Activated naive CD4-positive, alpha-beta T cell treated with anti-CD3 and anti-CD28 coated beads, Interleukin-2, amount 50 U/mL, for 24 hours (primary cell): ENCODE data around the gene FHOD3.
"Not testable (repeated sequence)": the region's sequence is repeated elsewhere in the genome, so short reads cannot be mapped to it uniquely, and the experiment has no call there.

Experiments
- H3K27ac Mint-ChIP-seq: one replicate; pipeline ENCODE4 v1.8.0; 2021; ENCODE audit warnings: mild to moderate bottlenecking, mixed read lengths
- H3K27me3 Mint-ChIP-seq: one replicate; pipeline ENCODE4 v1.8.0; 2021; ENCODE audit warnings: mixed read lengths
- H3K36me3 Mint-ChIP-seq: one replicate; pipeline ENCODE4 v1.8.0; 2021; ENCODE audit warnings: mixed read lengths
- H3K4me1 Mint-ChIP-seq: one replicate; pipeline ENCODE4 v1.8.0; 2021; ENCODE audit warnings: mixed read lengths
- H3K4me3 Mint-ChIP-seq: one replicate; pipeline ENCODE4 v1.8.0; 2021; ENCODE audit warnings: mild to moderate bottlenecking, mixed read lengths
- H3K9me3 Mint-ChIP-seq: one replicate; pipeline ENCODE4 v1.8.0; 2021; ENCODE audit warnings: mixed read lengths

The FHOD3 gene

DNA sequence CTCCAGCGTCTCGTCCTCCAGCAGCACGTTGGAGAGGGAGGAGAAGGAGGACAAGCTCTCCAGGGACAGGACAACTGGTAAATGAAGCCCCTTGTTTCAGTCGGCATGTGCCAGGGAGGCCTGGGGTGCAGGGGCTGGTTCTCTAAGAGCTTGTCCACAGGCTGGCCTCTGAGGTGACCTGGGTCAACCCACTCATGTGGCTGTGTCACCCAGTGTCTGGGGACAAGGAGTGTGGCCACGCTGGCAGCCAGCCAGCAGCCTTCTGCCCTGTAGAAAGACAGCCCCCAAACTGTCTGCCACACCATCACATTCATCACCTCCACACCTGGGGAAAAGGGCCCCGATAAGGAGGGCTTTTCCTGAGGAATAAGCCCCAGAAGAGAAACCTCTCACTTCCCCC lies 411.8 kb downstream of the FHOD3 start:
- Mint-ChIP-seq H3K27ac (no peak overlapping the region), H3K36me3 (no peaks in the 10 kb centered on the region), H3K4me1 (no peaks in the 10 kb centered on the region), H3K27me3 (peaks cover 8% of the 10 kb centered on the region), H3K9me3 (no peaks in the 10 kb centered on the region), H3K4me3 (no peak overlapping the region)

DNA sequence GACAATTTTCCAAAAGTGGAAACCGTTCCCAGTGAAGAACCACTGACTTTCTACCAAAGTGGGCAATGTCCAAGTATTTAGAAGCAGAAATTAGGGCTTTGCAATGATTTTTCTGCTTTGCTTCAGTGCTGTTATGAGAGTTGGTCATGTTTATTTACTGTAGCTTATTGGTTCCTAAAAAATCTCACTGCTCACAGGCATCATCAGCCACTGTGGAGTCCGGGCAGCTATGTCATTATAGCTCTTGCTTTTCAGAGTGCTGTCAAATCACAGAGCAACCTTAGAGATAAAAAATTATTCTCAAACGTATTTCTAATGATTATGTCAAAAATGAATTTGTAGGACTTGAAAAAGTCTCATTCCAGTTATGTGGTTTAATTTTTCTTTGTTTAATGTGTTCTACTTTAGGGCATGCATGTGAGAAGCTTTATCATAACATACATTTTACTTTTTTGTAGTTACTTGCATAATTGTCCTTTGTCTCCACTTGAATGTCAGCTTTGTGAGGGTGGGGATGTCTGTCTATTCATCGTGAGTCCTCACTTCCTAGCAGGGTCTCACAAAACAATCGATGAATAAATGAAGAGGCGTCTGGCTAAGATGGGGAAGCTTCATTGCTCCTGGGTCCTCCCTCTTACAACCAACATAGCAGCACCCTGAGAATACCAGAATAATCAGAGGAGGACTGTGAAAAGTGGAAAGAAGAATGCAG lies 413.7 kb downstream of the FHOD3 start:
- H3K4me1 Mint-ChIP-seq: no peaks in the 10 kb centered on the region

DNA sequence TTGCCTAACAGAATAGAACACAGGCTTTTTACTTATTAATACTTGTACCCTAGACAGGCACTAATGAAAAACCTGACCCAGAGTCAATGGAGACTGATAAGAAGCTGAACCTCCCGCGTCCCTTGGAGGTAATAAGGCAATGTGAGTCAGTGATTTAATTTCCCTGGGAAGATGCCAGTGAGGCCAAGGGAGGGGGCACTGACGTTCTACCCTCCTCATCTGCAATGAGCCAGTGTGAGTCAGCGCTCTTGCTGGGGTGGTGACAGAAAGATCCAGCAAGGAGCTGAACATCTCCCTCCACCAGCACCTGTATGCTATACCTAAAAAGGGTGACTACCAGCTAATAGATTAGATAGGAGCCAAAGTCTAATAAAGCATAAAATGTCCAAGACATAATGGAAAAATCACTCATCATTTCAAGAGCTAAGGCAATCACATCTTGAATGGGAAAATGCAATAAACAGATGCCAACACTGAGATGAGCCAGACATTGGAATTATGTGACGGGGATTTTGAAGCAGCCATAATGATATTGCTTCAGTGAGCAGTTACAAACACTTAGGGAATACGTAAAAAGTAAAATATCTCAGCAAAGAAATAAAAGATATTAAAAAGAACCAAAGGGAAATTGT lies 414.4 kb downstream of the FHOD3 start:
- Mint-ChIP-seq H3K9me3 (no peaks in the 10 kb centered on the region), H3K4me1 (no peaks in the 10 kb centered on the region), H3K4me3 (no peak overlapping the region), H3K36me3 (no peaks in the 10 kb centered on the region), H3K27me3 (peaks cover 8% of the 10 kb centered on the region), H3K27ac (no peak overlapping the region)

More for the DNA sequence above, 413.7 kb downstream of the FHOD3 start:
- no peaks in the 10 kb centered on the region for H3K36me3 Mint-ChIP-seq
- H3K27me3 Mint-ChIP-seq: peaks cover 8% of the 10 kb centered on the region
- H3K9me3 Mint-ChIP-seq: no peaks in the 10 kb centered on the region
- H3K27ac Mint-ChIP-seq: no peak overlapping the region
- no peak overlapping the region for H3K4me3 Mint-ChIP-seq

DNA sequence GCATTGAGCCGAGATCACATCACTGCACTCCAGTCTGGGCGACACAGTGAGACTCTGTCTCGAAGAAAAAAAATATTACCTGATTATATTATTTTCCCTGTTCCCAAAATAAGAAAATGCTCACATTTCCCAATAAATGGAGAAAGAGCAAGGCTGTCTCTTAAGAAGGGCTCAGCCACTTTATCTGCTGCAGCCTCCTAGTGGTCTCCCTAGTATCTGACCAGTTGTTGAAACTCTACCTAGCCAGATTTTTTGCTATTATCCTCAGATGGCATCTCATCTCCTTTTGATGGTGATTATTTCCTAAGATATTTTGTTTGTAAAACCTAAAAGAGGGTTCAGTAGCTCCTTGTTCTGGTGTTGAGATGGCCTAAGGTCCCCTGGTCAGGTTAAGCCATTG lies 417.0 kb downstream of the FHOD3 start:
- H3K4me3 Mint-ChIP-seq: no peak overlapping the region
- no peak overlapping the region for H3K27ac Mint-ChIP-seq
- no peaks in the 10 kb centered on the region for H3K9me3 Mint-ChIP-seq
- H3K4me1 Mint-ChIP-seq: no peaks in the 10 kb centered on the region
- peaks cover 4% of the 10 kb centered on the region for H3K27me3 Mint-ChIP-seq
- no peaks in the 10 kb centered on the region for H3K36me3 Mint-ChIP-seq

DNA sequence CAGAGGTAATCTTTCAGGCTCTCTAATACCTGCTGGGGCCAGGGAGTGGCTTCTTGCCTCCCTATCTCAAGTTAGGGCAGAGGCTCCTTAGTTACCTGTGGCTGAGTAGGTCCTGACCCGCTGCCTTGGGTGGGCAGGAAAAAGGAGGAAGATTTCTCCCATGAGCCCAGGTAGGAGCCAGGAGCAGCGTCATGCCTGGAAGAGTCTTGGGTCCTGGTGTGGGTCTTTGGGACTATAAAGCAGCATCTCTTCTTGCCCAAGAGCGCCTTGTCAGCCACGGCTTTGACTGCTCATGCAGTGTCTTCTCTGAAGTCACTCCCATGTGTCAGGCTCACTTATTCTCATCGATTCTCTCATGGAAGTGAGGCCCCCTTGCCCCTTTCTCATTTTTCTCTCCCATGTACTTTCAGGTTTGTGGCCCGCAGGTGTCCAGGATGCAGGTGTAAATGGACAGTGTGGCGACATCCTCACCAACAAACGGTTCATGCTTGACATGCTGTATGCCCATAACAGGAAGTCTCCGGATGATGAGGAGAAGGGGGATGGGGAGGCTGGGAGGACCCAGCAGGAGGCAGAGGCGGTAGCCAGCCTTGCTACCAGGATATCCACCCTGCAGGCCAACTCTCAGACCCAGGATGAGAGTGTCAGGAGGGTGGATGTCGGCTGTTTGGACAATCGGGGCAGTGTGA lies 420.1 kb downstream of the FHOD3 start:
- H3K36me3 Mint-ChIP-seq: no peaks in the 10 kb centered on the region
- no peaks in the 10 kb centered on the region for H3K9me3 Mint-ChIP-seq
- H3K27ac Mint-ChIP-seq: no peak overlapping the region
- H3K4me1 Mint-ChIP-seq: no peaks in the 10 kb centered on the region
- H3K4me3 Mint-ChIP-seq: no peak overlapping the region
- H3K27me3 Mint-ChIP-seq: peaks cover 2% of the 10 kb centered on the region

DNA sequence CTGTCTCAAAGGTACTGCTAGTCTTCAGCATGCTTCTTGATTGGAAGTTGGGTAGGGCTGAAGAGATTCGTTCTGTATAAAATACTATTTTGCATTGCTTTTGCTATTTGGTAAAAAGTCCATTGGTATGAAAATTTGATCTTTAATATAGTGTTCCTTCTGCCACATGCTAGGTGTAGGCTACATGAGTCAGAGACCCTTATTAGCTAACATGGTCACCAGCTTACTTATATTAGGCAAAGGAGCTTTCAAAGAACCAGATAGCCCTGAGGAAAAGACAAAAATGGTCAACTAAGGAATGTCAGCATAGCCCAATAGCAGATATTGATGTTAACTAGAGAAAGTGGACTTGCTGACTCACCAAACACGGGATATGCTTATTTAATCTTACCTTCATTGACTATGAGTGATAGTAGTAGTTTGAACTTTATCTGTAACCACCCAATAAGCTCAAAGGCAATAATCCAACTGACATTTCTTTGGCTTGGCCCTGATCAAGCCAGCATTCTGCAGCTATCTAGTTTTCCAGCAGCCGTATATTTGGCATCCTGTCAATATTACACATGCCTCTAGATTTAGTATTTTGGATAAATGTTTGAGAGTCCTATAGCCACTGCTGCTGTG lies 421.3 kb downstream of the FHOD3 start:
- H3K36me3 Mint-ChIP-seq: no peaks in the 10 kb centered on the region
- no peak overlapping the region for H3K27ac Mint-ChIP-seq
- peaks cover 2% of the 10 kb centered on the region for H3K27me3 Mint-ChIP-seq
- H3K9me3 Mint-ChIP-seq: no peaks in the 10 kb centered on the region
- no peaks in the 10 kb centered on the region for H3K4me1 Mint-ChIP-seq
- no peak overlapping the region for H3K4me3 Mint-ChIP-seq

DNA sequence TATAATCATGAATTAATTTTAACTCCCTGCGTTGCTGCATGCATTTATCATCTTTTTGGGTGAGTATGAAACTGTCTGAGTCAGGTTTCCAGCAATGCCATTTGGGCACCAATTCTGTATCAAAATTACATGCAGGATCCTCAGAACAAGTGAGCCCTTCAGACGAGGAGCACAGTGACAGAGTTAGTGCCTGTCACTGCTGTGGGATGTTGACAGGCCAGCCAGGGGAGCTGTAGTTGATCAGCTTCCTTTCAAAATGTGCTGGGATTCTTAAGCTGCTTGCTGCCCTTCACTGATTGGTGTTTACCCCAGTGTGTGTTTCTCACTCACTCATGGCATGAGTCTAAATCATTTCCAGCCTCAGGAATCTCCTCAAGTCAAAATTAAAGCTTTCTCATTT lies 422.1 kb downstream of the FHOD3 start:
- no peaks in the 10 kb centered on the region for H3K36me3 Mint-ChIP-seq
- no peak overlapping the region for H3K27ac Mint-ChIP-seq
- no peak overlapping the region for H3K4me3 Mint-ChIP-seq
- H3K4me1 Mint-ChIP-seq: no peaks in the 10 kb centered on the region
- H3K27me3 Mint-ChIP-seq: no peaks in the 10 kb centered on the region
- no peaks in the 10 kb centered on the region for H3K9me3 Mint-ChIP-seq

DNA sequence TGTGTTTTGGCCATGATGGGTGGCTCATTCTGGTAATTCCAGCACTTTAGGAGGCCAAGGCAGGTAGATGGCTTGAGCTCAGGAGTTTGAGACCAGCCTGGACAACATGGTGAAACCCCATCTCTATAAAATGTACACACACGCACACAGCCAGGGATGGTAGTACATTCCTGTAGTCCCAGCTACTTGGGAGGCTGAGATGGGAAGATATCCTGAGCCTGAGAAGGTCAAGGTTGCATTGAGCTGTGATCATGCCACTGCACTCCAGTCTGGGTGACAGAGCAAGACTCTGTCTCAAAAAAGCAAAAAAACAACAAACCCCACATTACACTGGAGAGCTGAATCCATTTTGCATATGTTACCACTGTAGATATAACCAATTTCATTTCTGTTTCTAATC lies 423.8 kb downstream of the FHOD3 start:
- not testable (repeated sequence) for H3K36me3 Mint-ChIP-seq, H3K27me3 Mint-ChIP-seq, H3K27ac Mint-ChIP-seq, H3K9me3 Mint-ChIP-seq, H3K4me3 Mint-ChIP-seq, H3K4me1 Mint-ChIP-seq

DNA sequence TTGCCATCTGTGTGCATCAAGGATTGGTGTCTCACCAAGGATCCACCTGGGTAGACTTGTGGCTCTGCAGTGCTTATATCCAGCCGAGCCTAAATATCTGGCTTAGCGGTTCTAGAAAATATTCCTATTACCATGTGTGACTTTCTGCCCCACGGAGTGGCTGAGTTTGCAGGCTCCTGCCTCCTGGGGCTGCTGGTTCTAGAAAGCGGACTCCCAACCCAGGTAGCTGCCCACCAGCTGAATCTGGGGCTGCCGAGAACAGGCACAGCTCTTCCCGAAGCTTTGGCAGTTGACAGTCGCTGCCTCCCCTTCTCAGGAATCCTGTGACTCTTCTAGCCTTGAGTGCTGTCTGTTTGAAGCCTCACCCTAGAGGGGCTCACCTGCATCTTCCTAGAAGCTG lies 426.7 kb downstream of the FHOD3 start:
- no peak overlapping the region for H3K4me3 Mint-ChIP-seq

DNA sequence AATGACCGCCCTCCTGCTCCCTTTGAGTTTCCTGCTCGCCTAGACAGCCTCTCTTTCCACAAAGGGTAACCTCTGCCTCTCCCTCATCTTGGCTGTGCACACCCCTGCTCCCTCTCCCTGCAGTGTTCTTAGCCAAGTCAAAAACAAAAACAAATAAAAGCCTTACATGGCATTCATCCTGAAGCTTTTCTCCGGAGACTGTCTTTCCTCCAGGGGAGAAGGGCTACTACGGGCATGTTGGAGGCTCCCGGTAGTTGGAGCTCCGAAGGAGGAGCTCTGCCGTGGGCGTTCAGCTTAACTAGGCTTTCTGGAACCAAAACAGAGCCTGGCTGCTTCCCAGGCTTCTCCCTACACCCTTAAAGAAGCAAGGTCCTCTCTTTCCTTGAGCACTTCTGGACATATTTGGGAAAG lies 427.1 kb downstream of the FHOD3 start:
- Mint-ChIP-seq H3K36me3 (no peaks in the 10 kb centered on the region), H3K9me3 (no peaks in the 10 kb centered on the region), H3K4me1 (no peaks in the 10 kb centered on the region), H3K27me3 (peaks cover 2% of the 10 kb centered on the region), H3K27ac (no peak overlapping the region), H3K4me3 (no peak overlapping the region)

More for the DNA sequence above, 426.7 kb downstream of the FHOD3 start:
- Mint-ChIP-seq H3K9me3 (no peaks in the 10 kb centered on the region), H3K27ac (no peak overlapping the region), H3K36me3 (no peaks in the 10 kb centered on the region), H3K27me3 (peaks cover 2% of the 10 kb centered on the region), H3K4me1 (no peaks in the 10 kb centered on the region)

DNA sequence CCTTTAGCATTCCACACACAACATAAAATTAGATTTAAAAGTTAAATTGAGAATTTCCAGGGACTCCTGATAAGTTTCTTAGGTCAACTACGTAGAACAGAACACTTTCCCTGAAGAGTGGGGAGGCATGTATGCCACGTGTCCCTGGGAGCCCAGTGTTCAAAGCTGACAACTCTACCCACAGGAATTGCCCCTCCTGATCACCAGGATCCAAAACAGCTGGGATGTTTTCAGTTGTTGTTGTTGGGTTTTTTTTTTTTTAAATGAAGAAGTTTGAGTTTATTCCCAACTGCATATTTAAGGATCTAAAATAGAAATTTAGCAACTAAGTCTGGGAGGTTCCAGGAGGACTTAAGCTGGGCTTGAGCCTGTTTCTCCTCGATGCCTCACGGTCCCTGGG lies 430.8 kb downstream of the FHOD3 start:
- Mint-ChIP-seq H3K4me1 (no peaks in the 10 kb centered on the region), H3K27ac (no peak overlapping the region), H3K36me3 (no peaks in the 10 kb centered on the region), H3K27me3 (peaks cover 3% of the 10 kb centered on the region), H3K4me3 (no peak overlapping the region), H3K9me3 (no peaks in the 10 kb centered on the region)

DNA sequence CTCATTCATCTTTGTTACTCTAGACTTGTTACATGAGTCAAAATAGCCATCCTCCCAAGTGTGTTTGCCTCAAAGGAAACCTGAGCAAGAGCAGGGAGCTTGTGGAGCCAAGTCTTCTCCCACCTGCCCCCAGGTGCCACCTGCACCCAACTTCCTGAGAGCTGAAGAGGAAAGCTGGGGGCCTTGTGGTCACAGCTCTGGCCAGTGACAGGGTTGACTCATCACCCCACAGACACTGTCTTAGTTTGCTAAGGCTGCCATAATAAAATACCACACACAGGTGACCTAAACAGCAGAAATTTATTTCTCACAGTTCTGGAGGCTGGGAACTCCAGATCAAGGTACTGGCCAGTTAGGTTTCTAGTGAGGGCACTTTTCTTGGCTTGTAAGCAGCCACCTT lies 431.7 kb downstream of the FHOD3 start:
- Mint-ChIP-seq H3K9me3 (no peaks in the 10 kb centered on the region), H3K4me1 (no peaks in the 10 kb centered on the region), H3K4me3 (no peak overlapping the region), H3K36me3 (no peaks in the 10 kb centered on the region), H3K27ac (no peak overlapping the region), H3K27me3 (peaks cover 3% of the 10 kb centered on the region)

DNA sequence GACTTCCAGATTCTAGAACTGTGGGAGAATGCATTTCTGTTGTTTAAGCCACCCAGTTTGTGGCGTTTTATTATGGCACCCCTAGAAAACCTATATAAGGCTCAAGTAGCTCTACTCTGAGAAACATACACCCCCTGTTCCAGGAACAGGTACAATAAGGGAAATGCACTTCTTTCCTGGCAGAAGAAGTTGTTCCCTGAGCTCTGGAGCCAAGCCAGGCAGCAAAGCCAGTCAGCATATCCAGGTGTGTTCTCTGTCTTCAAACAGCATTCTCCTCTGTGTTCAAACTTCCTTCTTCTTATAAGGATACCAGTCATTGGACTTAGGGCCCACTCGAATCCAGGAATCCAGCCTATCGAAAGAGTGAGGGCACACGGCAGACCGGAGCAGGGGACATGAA lies 434.8 kb downstream of the FHOD3 start:
- no peaks in the 10 kb centered on the region for H3K36me3 Mint-ChIP-seq
- no peaks in the 10 kb centered on the region for H3K9me3 Mint-ChIP-seq
- peaks cover 1% of the 10 kb centered on the region for H3K27me3 Mint-ChIP-seq
- no peak overlapping the region for H3K27ac Mint-ChIP-seq
- H3K4me3 Mint-ChIP-seq: no peak overlapping the region
- H3K4me1 Mint-ChIP-seq: no peaks in the 10 kb centered on the region

DNA sequence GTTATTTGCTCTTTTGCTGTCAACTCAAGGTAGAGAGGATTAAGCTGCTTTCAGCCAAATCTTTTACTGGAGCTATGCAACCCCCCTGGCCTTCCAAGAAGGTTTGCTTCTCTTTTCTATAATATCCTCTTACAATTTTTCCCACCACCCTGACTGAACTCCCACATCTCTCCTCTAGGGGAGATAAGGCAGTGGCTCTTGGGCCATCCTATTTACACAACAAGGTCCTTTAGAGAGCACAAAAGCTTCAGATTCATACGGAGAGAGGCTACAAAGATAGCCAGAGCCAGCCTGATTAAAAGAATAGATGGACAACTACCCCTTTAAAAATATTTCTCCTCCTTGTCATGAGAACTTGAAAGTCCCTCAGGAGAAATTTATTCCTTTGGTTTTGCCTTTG lies 435.6 kb downstream of the FHOD3 start:
- peaks cover 1% of the 10 kb centered on the region for H3K27me3 Mint-ChIP-seq
- no peaks in the 10 kb centered on the region for H3K36me3 Mint-ChIP-seq
- no peak overlapping the region for H3K27ac Mint-ChIP-seq
- H3K4me3 Mint-ChIP-seq: no peak overlapping the region
- no peaks in the 10 kb centered on the region for H3K9me3 Mint-ChIP-seq
- no peaks in the 10 kb centered on the region for H3K4me1 Mint-ChIP-seq

DNA sequence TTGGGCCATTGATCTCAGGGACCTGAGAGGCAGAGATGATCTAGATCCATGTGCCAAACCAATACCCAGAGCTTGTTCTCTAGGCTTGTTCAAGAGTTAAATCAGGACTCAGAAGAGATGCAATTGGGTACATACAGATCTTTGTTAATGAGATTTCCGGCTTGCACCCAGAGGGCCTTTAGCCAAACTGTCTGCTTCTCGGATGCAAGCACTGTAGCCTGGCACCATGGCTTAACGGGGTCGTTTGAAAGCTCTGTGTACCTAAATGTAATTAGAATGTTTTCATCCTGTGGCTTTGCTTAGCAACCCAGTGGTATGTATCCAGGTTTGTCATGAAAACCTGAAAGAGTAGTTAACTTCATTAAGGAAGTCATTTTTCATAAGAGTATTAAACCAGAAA lies 437.1 kb downstream of the FHOD3 start:
- peaks cover 1% of the 10 kb centered on the region for H3K27me3 Mint-ChIP-seq
- H3K27ac Mint-ChIP-seq: no peak overlapping the region
- H3K4me3 Mint-ChIP-seq: no peak overlapping the region
- H3K36me3 Mint-ChIP-seq: no peaks in the 10 kb centered on the region
- no peaks in the 10 kb centered on the region for H3K9me3 Mint-ChIP-seq
- H3K4me1 Mint-ChIP-seq: no peaks in the 10 kb centered on the region

DNA sequence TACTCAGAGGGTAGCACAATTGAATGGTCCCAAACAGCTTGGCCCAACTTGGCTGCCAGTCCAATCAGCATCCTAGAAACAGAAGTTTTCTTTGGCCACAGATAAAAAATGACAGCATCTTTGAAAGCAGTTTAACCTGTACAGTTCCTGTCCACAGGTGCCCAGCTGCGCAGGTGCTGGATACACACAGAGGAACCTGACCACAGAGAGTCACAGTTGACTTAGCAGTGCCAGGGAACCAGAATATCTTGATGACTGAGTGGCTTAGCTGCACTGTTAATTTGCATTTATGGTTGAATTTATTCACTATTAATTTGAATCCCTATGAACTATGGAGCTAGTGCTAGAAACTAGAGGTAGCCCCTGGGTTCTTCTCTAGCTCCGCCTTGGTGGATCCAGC lies 437.6 kb downstream of the FHOD3 start:
- Mint-ChIP-seq H3K36me3 (no peaks in the 10 kb centered on the region), H3K4me1 (no peaks in the 10 kb centered on the region), H3K27me3 (peaks cover 1% of the 10 kb centered on the region), H3K9me3 (no peaks in the 10 kb centered on the region), H3K27ac (no peak overlapping the region), H3K4me3 (no peak overlapping the region)
